Astrocyte (in vitro differentiated cells and primary cell): Measurements from ENCODE around the gene NOL7. TPM values are rescaled to one million over a fixed set of nuclear protein-coding genes. Genes with fewer than 3 reads are reported as not detected.

ENCODE experiments used
- DNase-seq: peaks from one replicate; pipeline ENCODE4 v3.0.0-alpha.2; 2010; ENCODE audit warnings: low read depth
- FAIRE-seq: peaks from 2 replicates; lab custom pipeline; 2011; peaks lifted over from hg19 to GRCh38; lab: Jason Lieb, UNC
- H2AFZ ChIP-seq: 2 replicates; pipeline ENCODE4 v1.6.0; 2012; ENCODE audit warnings: low read depth, low read length, inconsistent platforms
- H3K27ac ChIP-seq: 2 replicates; pipeline ENCODE4 v1.5.1; 2011; ENCODE audit warnings: low read depth, low read length, inconsistent platforms
- H3K27me3 ChIP-seq: 2 replicates; pipeline ENCODE4 v1.6.0; 2011; ENCODE audit warnings: low read length, inconsistent platforms; ENCODE audit not compliant: insufficient read depth
- H3K36me3 ChIP-seq: 2 replicates; pipeline ENCODE4 v1.5.1; 2011; ENCODE audit warnings: low read length, inconsistent platforms; ENCODE audit not compliant: insufficient read depth
- H3K4me1 ChIP-seq: 2 replicates; pipeline ENCODE4 v1.5.1; 2011; ENCODE audit warnings: low read length, inconsistent platforms; ENCODE audit not compliant: insufficient read depth
- H3K4me2 ChIP-seq: 2 replicates; pipeline ENCODE4 v1.6.0; 2012; ENCODE audit warnings: low read length, inconsistent platforms
- H3K4me3 ChIP-seq: 2 replicates; pipeline ENCODE4 v1.5.1; 2011; ENCODE audit warnings: low read depth, mild to moderate bottlenecking, low read length, inconsistent platforms; ENCODE audit not compliant: insufficient read depth
- H3K79me2 ChIP-seq: 2 replicates; pipeline ENCODE4 v1.6.0; 2012; ENCODE audit warnings: mild to moderate bottlenecking, low read length, inconsistent platforms; ENCODE audit not compliant: insufficient read depth
- H3K9ac ChIP-seq: 2 replicates; pipeline ENCODE4 v1.6.0; 2012; ENCODE audit warnings: mild to moderate bottlenecking, low read length, inconsistent platforms
- H3K9me3 ChIP-seq: 2 replicates; pipeline ENCODE4 v1.5.1; 2012; ENCODE audit warnings: low read depth, mild to moderate bottlenecking, low read length, inconsistent platforms; ENCODE audit not compliant: insufficient read depth
- H4K20me1 ChIP-seq: 2 replicates; pipeline ENCODE4 v1.6.0; 2012; ENCODE audit warnings: low read length, inconsistent platforms; ENCODE audit not compliant: insufficient read depth
- H3K27ac Mint-ChIP-seq: one replicate; pipeline ENCODE4 v1.8.0; 2021; ENCODE audit warnings: mild to moderate bottlenecking, mixed read lengths; ENCODE audit not compliant: unreplicated experiment
- H3K27me3 Mint-ChIP-seq: one replicate; pipeline ENCODE4 v1.8.0; 2021; ENCODE audit warnings: low read depth, mixed read lengths; ENCODE audit not compliant: unreplicated experiment
- H3K36me3 Mint-ChIP-seq: one replicate; pipeline ENCODE4 v1.8.0; 2021; ENCODE audit warnings: low read depth, mixed read lengths; ENCODE audit not compliant: unreplicated experiment
- H3K4me1 Mint-ChIP-seq: one replicate; pipeline ENCODE4 v1.8.0; 2021; ENCODE audit warnings: low read depth, mixed read lengths; ENCODE audit not compliant: unreplicated experiment
- H3K4me3 Mint-ChIP-seq: one replicate; pipeline ENCODE4 v1.8.0; 2021; ENCODE audit warnings: mild to moderate bottlenecking, moderate library complexity, mixed read lengths; ENCODE audit not compliant: unreplicated experiment
- H3K9me3 Mint-ChIP-seq: one replicate; pipeline ENCODE4 v1.8.0; 2021; ENCODE audit warnings: mild to moderate bottlenecking, mixed read lengths; ENCODE audit not compliant: unreplicated experiment
- CTCF ChIP-seq: IDR thresholded peaks from 2 replicates; pipeline ENCODE4 v1.5.1; 2011; ENCODE audit warnings: low read depth, mild to moderate bottlenecking, inconsistent platforms, low read length, moderate library complexity; ENCODE audit not compliant: insufficient read depth
- EZH2 ChIP-seq: IDR thresholded peaks from 2 replicates; pipeline ENCODE4 v1.6.1; 2012; ENCODE audit warnings: mild to moderate bottlenecking, low read length, inconsistent platforms; ENCODE audit not compliant: insufficient read depth
- total RNA-seq: library from RNA; stranded (reverse); gene quantifications from 2 replicates; pipeline ENCODE4 v1.2.1, GENCODE V29; 2021

Gene NOL7
- total RNA-seq, 1 donor from 2014 or later, result 63.7 TPM

DNA sequence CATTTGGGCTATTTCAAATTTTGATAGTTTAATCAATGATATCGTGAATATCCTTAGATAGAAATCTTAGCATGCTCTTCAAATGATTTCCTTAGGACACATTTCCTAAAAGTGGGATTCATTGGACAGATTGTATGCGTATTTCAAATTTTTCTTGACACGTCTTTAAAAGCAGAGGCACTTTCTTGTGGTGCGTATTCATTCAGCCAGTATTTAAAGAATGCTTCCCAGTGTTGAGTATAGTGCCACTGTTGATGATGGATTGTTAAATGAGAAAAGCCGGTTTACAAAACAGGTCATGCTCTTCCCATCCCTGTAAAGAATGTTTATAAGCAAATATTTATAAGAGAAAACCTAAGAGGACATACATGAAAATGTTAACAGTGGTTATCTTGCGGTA lies 15.1 kb upstream of the NOL7 start:
- FAIRE-seq (no peak), DNase-seq (peak; percentile 49)
- Histone ChIP-seq H3K9ac (no peak overlapping the region), H3K4me2 (no peak overlapping the region), H3K36me3 (peaks cover 5% of the 10 kb centered on the region), H3K27ac (no peak overlapping the region), H3K9me3 (no peaks in the 10 kb centered on the region), H3K79me2 (no peaks in the 10 kb centered on the region), H4K20me1 (no peaks in the 10 kb centered on the region), H3K4me3 (no peak overlapping the region), H3K27me3 (no peaks in the 10 kb centered on the region), H3K4me1 (no peaks in the 10 kb centered on the region), H2AFZ (no peak overlapping the region)
- Mint-ChIP-seq H3K27me3 (no peaks in the 10 kb centered on the region), H3K9me3 (no peaks in the 10 kb centered on the region), H3K4me3 (no peak overlapping the region), H3K4me1 (peaks cover 9% of the 10 kb centered on the region), H3K36me3 (peaks cover 18% of the 10 kb centered on the region), H3K27ac (no peak overlapping the region)
- TF ChIP-seq CTCF, result no peak
- TF ChIP-seq EZH2, result no peak

GRCh38 chr6:13604135-13604534 lies 11.0 kb upstream of the NOL7 start:
- FAIRE-seq, result no peak
- Histone ChIP-seq H4K20me1 (no peaks in the 10 kb centered on the region), H3K4me1 (no peaks in the 10 kb centered on the region), H3K27ac (no peak overlapping the region), H3K27me3 (no peaks in the 10 kb centered on the region), H3K9me3 (no peaks in the 10 kb centered on the region), H3K79me2 (no peaks in the 10 kb centered on the region), H3K4me3 (no peak overlapping the region), H3K4me2 (no peak overlapping the region), H2AFZ (no peak overlapping the region), H3K36me3 (peaks cover 5% of the 10 kb centered on the region), H3K9ac (no peak overlapping the region)
- Mint-ChIP-seq H3K4me1 (peaks cover 9% of the 10 kb centered on the region), H3K27me3 (no peaks in the 10 kb centered on the region), H3K27ac (no peak overlapping the region), H3K36me3 (peaks cover 19% of the 10 kb centered on the region), H3K4me3 (no peak overlapping the region), H3K9me3 (peaks cover 3% of the 10 kb centered on the region)
- no peak for DNase-seq
- TF ChIP-seq EZH2 (no peak), CTCF (no peak)

DNA sequence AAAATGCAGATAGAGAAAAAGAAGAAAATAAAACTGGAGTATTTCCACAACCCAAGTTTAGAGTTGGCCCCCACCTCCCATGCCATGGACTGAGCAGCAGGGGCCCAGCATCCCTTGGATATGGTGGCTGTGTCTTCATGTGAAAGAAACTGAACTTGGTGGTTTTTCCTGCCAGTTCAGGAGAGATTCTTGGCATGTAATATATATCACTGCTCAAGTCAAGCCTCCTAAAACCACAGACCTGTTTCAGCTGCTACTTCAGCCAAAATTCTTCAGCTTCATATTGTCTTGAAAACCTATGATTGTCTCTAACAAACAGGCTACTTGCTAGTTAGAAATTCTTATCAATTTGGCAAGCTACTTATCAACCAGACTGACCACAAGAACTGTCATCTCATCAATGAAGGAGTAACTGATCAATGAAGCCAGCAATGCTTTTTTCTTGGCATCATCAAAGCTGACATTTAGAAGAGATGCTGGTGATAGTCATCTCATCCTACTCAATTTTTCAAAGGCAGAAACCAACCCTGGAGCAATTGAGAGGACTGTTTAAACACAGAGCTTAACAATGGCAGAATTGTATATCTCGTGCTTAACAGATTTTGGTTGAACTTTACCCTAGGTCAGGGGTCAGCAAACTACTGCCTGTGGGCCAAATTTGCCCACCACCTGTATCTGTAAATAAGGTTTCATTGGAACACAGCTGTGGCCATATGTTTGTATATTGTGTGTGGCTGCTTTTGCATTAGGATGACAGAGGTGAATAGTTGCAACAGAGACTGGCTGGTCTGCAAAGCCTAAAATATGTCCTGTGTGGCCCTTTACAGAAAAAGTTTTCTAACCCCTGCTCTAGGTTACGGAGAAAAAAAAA lies 10.4 kb upstream of the NOL7 start:
- Histone ChIP-seq H3K4me2 (no peak overlapping the region), H3K4me1 (no peaks in the 10 kb centered on the region), H3K79me2 (no peaks in the 10 kb centered on the region), H3K9ac (no peak overlapping the region), H3K9me3 (no peaks in the 10 kb centered on the region), H2AFZ (no peak overlapping the region), H3K27me3 (no peaks in the 10 kb centered on the region), H3K36me3 (peaks cover 5% of the 10 kb centered on the region), H3K4me3 (no peak overlapping the region), H4K20me1 (no peaks in the 10 kb centered on the region), H3K27ac (no peak overlapping the region)
- no peaks in the 10 kb centered on the region for H3K27me3 Mint-ChIP-seq
- peaks cover 3% of the 10 kb centered on the region for H3K9me3 Mint-ChIP-seq
- H3K27ac Mint-ChIP-seq, result no peak overlapping the region
- TF ChIP-seq EZH2 (no peak), CTCF (no peak)
- peaks cover 19% of the 10 kb centered on the region for H3K36me3 Mint-ChIP-seq
- peak; percentile 42 for DNase-seq
- H3K4me1 Mint-ChIP-seq, result peaks cover 9% of the 10 kb centered on the region
- no peak for FAIRE-seq
- H3K4me3 Mint-ChIP-seq, result no peak overlapping the region
